ENCODE measurements around the gene PTPRH. TPM values are rescaled to one million over a fixed set of nuclear protein-coding genes. Genes with fewer than 3 reads are reported as not detected.

Gene PTPRH
- total RNA-seq, 2 donors from 2014 or later = 76.3 to 131 TPM

DNA sequence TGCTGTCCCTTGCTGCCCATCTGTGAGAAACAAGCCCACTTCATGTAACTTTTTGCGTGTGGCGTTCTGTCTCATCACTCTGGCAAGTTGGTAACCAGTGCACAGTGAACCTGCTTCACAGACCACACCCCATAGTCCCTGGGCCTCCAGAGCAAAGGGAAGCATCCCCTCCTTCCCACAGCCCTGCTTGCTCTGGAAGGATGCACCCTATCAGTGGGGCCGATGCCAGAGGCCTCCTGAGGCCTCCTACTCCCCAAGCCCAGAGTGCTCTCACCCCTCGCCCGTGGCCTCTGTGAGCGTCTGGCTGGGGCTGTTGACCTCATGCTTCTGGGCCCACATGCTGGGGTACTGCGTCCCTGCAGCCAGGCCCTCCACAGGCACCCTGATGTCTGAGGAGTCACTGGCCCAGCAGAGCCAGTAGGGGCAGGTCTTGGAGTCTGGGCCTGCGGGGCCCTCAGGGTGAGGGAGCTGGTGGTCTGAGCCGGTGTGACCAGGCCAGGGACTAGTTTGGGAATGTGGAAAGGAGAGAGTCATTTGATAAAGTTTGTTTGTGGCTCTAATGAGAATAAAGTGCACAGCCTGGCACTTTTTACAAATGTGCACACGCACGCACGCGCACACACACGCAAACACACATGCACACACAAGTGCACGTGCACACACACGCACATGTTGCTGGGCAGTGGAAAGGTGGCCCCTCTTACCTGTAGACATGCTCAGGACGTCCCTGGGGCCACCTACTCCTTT is 14.2 kb upstream of the PTPRH start:
- intact Hi-C loops (cut with DNase I) = no loop called here
- Histone ChIP-seq H3K36me3 (no peaks in the 10 kb centered on the region), H3K9ac (ENCODE audit: low read depth in 2 of 2, low read length in 2 of 2) (no peak overlapping the region), H3K4me3 (no peak overlapping the region), H3K9me3 (no peaks in the 10 kb centered on the region), H3K27ac (no peak overlapping the region), H3K27me3 (no peaks in the 10 kb centered on the region), H3K4me1 (no peaks in the 10 kb centered on the region)
- DNase-seq = no peak
- no peak for TF ChIP-seq CTCF (IDR thresholded peaks at IDR 0.05)

DNA sequence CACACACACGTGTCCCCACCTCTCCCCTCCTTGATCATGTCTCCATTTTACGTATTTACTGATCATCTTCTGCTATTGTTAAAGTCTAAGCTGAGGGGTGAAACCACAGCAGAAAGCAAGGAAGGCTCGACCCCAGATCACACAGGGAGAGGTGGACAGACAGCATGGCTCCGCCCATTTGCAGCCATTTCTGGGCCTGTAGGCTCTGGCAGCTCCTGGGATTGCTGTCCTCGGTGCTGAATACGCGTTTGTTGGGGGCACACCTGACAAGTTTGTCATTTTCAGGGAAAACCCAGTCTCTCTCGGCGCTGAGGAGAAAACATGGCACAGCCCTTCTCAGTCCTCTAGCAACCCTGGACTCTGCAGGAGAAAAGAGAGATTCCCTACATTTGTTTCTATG is 11.2 kb upstream of the PTPRH start:
- H3K27me3 ChIP-seq = no peaks in the 10 kb centered on the region
- no peaks in the 10 kb centered on the region for H3K4me1 ChIP-seq
- intact Hi-C loops (cut with DNase I) = no loop called here
- no peaks in the 10 kb centered on the region for H3K9me3 ChIP-seq
- TF ChIP-seq CTCF (IDR thresholded peaks at IDR 0.05) = no peak
- no peak overlapping the region for H3K9ac ChIP-seq (ENCODE audit: low read depth in 2 of 2, low read length in 2 of 2)
- H3K27ac ChIP-seq = no peak overlapping the region
- H3K36me3 ChIP-seq = no peaks in the 10 kb centered on the region
- no peak overlapping the region for H3K4me3 ChIP-seq
- no peak for DNase-seq

GRCh38 chr19:55216461-55217198 is 7.3 kb upstream of the PTPRH start:
- intact Hi-C loops (cut with DNase I) = no loop called here
- H3K4me3 ChIP-seq = peak overlapping the region; percentile 40
- H3K36me3 ChIP-seq = no peaks in the 10 kb centered on the region
- H3K4me1 ChIP-seq = no peaks in the 10 kb centered on the region
- no peak for TF ChIP-seq CTCF (IDR thresholded peaks at IDR 0.05)
- no peaks in the 10 kb centered on the region for H3K27me3 ChIP-seq
- peak overlapping the region; percentile 69 to 78 for H3K9ac ChIP-seq (ENCODE audit: low read depth in 2 of 2, low read length in 2 of 2)
- peak; percentile 90 for DNase-seq
- no peaks in the 10 kb centered on the region for H3K9me3 ChIP-seq
- H3K27ac ChIP-seq = peak overlapping the region; percentile 65

DNA sequence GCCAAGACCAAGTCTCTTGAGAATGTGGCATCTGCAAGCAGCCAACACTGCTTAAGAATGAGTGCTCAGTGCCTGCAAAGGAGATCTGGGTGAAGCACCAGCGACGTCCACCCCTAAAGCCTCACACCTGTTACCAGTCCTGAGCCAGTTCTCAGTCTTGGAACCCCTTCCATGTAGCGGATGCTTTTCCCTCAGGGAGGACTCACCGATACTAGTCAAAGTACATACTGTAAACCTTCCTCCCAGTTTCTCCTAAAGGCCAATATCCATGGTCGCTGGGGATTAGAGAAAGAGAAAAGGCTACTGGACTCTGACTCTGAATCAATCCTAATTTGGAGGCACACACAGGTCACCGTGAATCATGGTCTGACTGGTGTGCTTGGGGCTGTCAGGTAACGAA is 4.2 kb upstream of the PTPRH start:
- Histone ChIP-seq H3K9me3 (no peaks in the 10 kb centered on the region), H3K36me3 (no peaks in the 10 kb centered on the region), H3K9ac (ENCODE audit: low read depth in 2 of 2, low read length in 2 of 2) (no peak overlapping the region), H3K4me3 (no peak overlapping the region), H3K27ac (no peak overlapping the region), H3K27me3 (no peaks in the 10 kb centered on the region), H3K4me1 (peaks cover 9% of the 10 kb centered on the region)
- TF ChIP-seq CTCF (IDR thresholded peaks at IDR 0.05) = no peak
- intact Hi-C loops (cut with DNase I) = no loop called here
- DNase-seq = no peak

- H3K9ac ChIP-seq (ENCODE audit: low read depth in 2 of 2, low read length in 2 of 2) = no peak overlapping the region
- TF ChIP-seq CTCF (IDR thresholded peaks at IDR 0.05) = peak; percentile 43
- H3K4me1 ChIP-seq = peaks cover 9% of the 10 kb centered on the region
- no peaks in the 10 kb centered on the region for H3K9me3 ChIP-seq
- peak; percentile 72 for DNase-seq
- no peaks in the 10 kb centered on the region for H3K27me3 ChIP-seq
- H3K4me3 ChIP-seq = no peak overlapping the region
- H3K36me3 ChIP-seq = no peaks in the 10 kb centered on the region
- intact Hi-C loops (cut with DNase I) = no loop called here
- no peak overlapping the region for H3K27ac ChIP-seq
Measured at GRCh38 chr19:55212447-55212846, 3.1 kb upstream of the PTPRH start.

All from colonic mucosa (tissue), 4 donors.